Measurements from ENCODE around the gene ANO7.

The ANO7 gene

DNA sequence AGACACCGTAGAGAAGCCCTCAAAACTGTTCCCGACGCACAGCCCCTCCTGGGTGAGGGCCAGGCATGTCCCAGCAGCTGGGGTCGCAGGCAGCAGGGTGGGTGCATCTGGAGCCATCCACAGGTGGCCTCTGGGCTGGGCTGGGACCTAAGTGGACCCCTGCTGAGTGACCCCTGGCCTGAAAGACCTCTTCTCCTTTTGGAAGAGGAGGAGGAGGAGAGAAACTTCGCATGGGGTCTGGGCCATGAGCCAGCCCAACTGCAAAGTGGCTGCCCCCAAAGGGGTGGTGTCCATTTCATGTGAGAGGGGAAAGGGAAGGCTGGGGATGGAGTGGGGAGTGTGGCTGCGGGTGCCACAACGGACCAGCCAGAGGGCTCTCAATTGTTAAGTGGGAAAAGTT is 25.1 kb downstream of the ANO7 start:
- no peaks in the 10 kb centered on the region for H3K9me3 ChIP-seq (ENCODE audit: control insufficient read depth, insufficient read depth, low read length)
- no peaks in the 10 kb centered on the region for H3K9me2 ChIP-seq (replicated peaks; ENCODE audit: control insufficient read depth, low read length)
- TF ChIP-seq EZH2phosphoT487 (IDR thresholded peaks at IDR 0.05; ENCODE audit: borderline replicate concordance, low read length): no peak
- TF ChIP-seq, protein P1, sequence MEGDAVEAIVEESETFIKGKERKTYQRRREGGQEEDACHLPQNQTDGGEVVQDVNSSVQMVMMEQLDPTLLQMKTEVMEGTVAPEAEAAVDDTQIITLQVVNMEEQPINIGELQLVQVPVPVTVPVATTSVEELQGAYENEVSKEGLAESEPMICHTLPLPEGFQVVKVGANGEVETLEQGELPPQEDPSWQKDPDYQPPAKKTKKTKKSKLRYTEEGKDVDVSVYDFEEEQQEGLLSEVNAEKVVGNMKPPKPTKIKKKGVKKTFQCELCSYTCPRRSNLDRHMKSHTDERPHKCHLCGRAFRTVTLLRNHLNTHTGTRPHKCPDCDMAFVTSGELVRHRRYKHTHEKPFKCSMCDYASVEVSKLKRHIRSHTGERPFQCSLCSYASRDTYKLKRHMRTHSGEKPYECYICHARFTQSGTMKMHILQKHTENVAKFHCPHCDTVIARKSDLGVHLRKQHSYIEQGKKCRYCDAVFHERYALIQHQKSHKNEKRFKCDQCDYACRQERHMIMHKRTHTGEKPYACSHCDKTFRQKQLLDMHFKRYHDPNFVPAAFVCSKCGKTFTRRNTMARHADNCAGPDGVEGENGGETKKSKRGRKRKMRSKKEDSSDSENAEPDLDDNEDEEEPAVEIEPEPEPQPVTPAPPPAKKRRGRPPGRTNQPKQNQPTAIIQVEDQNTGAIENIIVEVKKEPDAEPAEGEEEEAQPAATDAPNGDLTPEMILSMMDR (IDR thresholded peaks at IDR 0.05; ENCODE audit: low read depth, low read length, poor library complexity, severe bottlenecking): no peak
- 0 out of 2 replicates have a peak, but pooled peaks cover 3% of the 10 kb centered on the region for H3K27me3 ChIP-seq (ENCODE audit: control insufficient read depth, low read length)
- no peaks in the 10 kb centered on the region for H3K36me3 ChIP-seq (ENCODE audit: control insufficient read depth, low read length)
- 0 out of 2 replicates have a peak, but pooled peaks cover 2% of the 10 kb centered on the region for H3F3A ChIP-seq (ENCODE audit: control insufficient read depth, insufficient read depth)
- no peaks in the 10 kb centered on the region for H3K79me2 ChIP-seq (ENCODE audit: control insufficient read depth, low read length)
- H3K27ac ChIP-seq (ENCODE audit: low read depth, low read length): no peak overlapping the region
- H3K4me1 ChIP-seq (ENCODE audit: control insufficient read depth, low read length): peaks cover 7% of the 10 kb centered on the region
- no peaks in the 10 kb centered on the region for H4K20me1 ChIP-seq (ENCODE audit: control insufficient read depth, insufficient read depth, low read depth, low read length)
- no peak overlapping the region for H3K4me2 ChIP-seq (ENCODE audit: low read length)
- no peak overlapping the region for H3K4me3 ChIP-seq (ENCODE audit: low read length)

DNA sequence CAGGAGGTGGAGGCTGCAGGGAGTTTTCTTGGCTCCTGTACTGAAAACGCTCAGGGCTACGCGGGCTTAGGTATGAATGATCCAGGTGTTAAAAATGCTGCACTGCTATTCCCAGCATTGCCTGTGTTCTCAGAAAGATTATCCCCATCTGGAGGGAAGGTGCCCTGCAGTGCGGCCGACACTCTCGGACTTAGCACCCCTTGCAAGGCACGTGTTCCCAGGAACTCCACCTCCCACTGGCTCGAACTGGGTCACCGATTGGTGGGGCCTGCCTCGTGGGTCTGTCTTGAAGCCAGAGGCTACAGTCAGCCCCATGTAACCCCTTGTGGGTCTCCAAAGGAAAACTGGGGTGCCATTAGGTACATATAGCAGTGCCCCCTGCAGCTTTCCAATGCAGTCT is 25.7 kb downstream of the ANO7 start:
- Histone ChIP-seq H3K4me2 (ENCODE audit: low read length) (no peak overlapping the region), H3K27me3 (ENCODE audit: control insufficient read depth, low read length) (0 out of 2 replicates have a peak, but pooled peaks cover 3% of the 10 kb centered on the region), H4K20me1 (ENCODE audit: control insufficient read depth, insufficient read depth, low read depth, low read length) (no peaks in the 10 kb centered on the region), H3K79me2 (ENCODE audit: control insufficient read depth, low read length) (no peaks in the 10 kb centered on the region), H3K9me3 (ENCODE audit: control insufficient read depth, insufficient read depth, low read length) (no peaks in the 10 kb centered on the region), H3F3A (ENCODE audit: control insufficient read depth, insufficient read depth) (0 out of 2 replicates have a peak, but pooled peaks cover 4% of the 10 kb centered on the region), H3K36me3 (ENCODE audit: control insufficient read depth, low read length) (no peaks in the 10 kb centered on the region), H3K4me3 (ENCODE audit: low read length) (no peak overlapping the region), H3K27ac (ENCODE audit: low read depth, low read length) (no peak overlapping the region), H3K4me1 (ENCODE audit: control insufficient read depth, low read length) (peaks cover 14% of the 10 kb centered on the region), H3K9me2 (replicated peaks; ENCODE audit: control insufficient read depth, low read length) (no peaks in the 10 kb centered on the region)
- TF ChIP-seq, protein P1 (IDR thresholded peaks at IDR 0.05; ENCODE audit: low read depth, low read length, poor library complexity, severe bottlenecking): no peak
- no peak for TF ChIP-seq EZH2phosphoT487 (IDR thresholded peaks at IDR 0.05; ENCODE audit: borderline replicate concordance, low read length)

DNA sequence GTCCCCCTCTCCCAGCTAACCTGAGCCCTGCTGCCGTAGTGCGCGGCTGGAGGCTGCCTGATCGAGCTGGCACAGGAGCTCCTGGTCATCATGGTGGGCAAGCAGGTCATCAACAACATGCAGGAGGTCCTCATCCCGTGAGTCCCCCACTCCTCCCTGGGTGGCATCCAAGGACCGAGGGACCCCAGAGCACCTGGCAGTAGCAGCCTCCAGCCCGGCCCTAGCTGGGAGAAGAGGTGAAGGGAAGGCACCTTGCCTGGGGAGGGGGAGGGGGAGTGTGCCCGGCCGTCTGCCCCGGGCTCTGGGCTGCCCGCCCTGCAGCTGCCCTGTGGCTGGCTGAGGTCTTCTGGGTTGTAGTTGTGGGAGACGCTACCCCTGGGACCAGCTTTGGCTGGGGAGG is 26.3 kb downstream of the ANO7 start:
- Histone ChIP-seq H3K79me2 (ENCODE audit: control insufficient read depth, low read length) (no peaks in the 10 kb centered on the region), H3F3A (ENCODE audit: control insufficient read depth, insufficient read depth) (0 out of 2 replicates have a peak, but pooled peaks cover 7% of the 10 kb centered on the region), H3K36me3 (ENCODE audit: control insufficient read depth, low read length) (no peaks in the 10 kb centered on the region), H3K9me3 (ENCODE audit: control insufficient read depth, insufficient read depth, low read length) (no peaks in the 10 kb centered on the region), H3K27me3 (ENCODE audit: control insufficient read depth, low read length) (0 out of 2 replicates have a peak, but pooled peaks cover 3% of the 10 kb centered on the region), H3K27ac (ENCODE audit: low read depth, low read length) (no peak overlapping the region), H3K4me2 (ENCODE audit: low read length) (no peak overlapping the region), H3K4me1 (ENCODE audit: control insufficient read depth, low read length) (peaks cover 14% of the 10 kb centered on the region), H3K9me2 (replicated peaks; ENCODE audit: control insufficient read depth, low read length) (no peaks in the 10 kb centered on the region), H4K20me1 (ENCODE audit: control insufficient read depth, insufficient read depth, low read depth, low read length) (no peaks in the 10 kb centered on the region), H3K4me3 (ENCODE audit: low read length) (no peak overlapping the region)
- no peak for TF ChIP-seq EZH2phosphoT487 (IDR thresholded peaks at IDR 0.05; ENCODE audit: borderline replicate concordance, low read length)
- TF ChIP-seq, protein P1 (IDR thresholded peaks at IDR 0.05; ENCODE audit: low read depth, low read length, poor library complexity, severe bottlenecking): no peak

Data from DOHH2 (cell line).